Breast epithelium (tissue), 3 donors: ENCODE results near the gene PPP1R7.

Source experiments
- CTCF ChIP-seq, 3 donors: fragments of 450-650 bp; IDR thresholded peaks; one replicate each; pipeline ENCODE4 v1.5.1; 2016 to 2017; ENCODE audit warnings: antibody characterized with exemption in 3 of 3, mild to moderate bottlenecking in 3 of 3, moderate library complexity in 3 of 3
- POLR2A ChIP-seq: fragments of 450-650 bp; IDR thresholded peaks from one replicate; pipeline ENCODE4 v1.6.1; 2016; ENCODE audit warnings: antibody characterized with exemption, mild to moderate bottlenecking, moderate library complexity

- no peak for TF ChIP-seq CTCF (IDR thresholded peaks at IDR 0.05)
- no peak for TF ChIP-seq POLR2A
These were observed 2.0 kb upstream of the PPP1R7 start for GRCh38 chr2:241148239-241148638.
